ENCODE measurements around the gene TCEA2.
A peak's percentile ranks its signal among the peaks of the same experiment; 100 is the strongest.

DNA sequence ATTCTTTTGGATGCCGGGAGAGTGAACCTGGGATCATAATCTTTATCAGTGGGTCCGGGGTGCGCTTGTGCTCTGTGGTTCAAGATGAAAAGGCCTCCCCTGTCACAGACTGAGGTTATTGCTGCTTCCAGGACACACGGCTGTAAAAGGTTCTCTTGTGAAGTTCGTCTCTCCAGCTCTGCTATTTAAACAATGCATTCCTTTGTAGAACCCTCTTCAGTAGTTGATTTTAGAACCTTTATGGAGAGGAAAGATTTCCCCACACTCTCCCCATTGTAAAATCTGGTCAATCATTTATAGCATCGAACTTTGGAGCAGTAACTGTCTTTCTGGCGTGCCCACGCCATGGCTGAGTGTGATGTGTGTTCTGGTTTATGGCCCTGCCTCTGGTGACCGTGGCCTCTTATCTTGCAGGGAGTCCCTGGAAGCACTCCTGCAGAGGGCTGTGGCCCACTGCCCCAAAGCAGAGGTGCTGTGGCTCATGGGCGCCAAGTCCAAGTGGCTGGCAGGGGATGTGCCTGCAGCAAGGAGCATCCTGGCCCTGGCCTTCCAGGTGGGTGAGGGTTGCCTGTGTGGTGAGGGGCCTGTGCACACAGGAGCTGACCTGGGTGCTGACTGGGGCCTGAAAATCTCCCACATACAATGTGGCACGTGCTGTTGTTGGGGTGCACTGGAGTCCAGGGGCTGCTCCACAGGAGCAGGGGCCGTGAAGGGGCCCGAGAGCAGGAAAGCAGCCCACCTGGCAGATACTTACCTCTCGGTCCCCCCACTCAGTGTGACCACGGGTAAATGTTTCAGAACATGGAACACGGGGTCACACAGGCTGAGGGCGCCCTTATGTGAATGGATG lies 38.6 kb upstream of the TCEA2 start:
- no peak for TF ChIP-seq TAF1 (IDR thresholded peaks at IDR 0.05; ENCODE audit: low read depth)
- TF ChIP-seq EP300 (IDR thresholded peaks at IDR 0.05; ENCODE audit: borderline replicate concordance), result no peak
- no peak for TF ChIP-seq CREB1 (IDR thresholded peaks at IDR 0.05; ENCODE audit: low read depth)
- no peak for TF ChIP-seq USF1 (IDR thresholded peaks at IDR 0.05)
- TF ChIP-seq RAD21 (IDR thresholded peaks at IDR 0.05; ENCODE audit: low read depth), result no peak
- no peak for TF ChIP-seq NFIC (IDR thresholded peaks at IDR 0.05)
- no peak for TF ChIP-seq FOXM1 (IDR thresholded peaks at IDR 0.05; ENCODE audit: borderline replicate concordance, low read depth)
- peak; percentile 47; the same call in 1 of the 2 replicates for TF ChIP-seq REST (IDR thresholded peaks at IDR 0.05; ENCODE audit: low read depth)
- no peak for TF ChIP-seq MAX (IDR thresholded peaks at IDR 0.05)
- TF ChIP-seq YY1 (IDR thresholded peaks at IDR 0.05; ENCODE audit: low read depth), result no peak
- no peak for TF ChIP-seq TEAD4 (IDR thresholded peaks at IDR 0.05)
- TF ChIP-seq CEBPB (IDR thresholded peaks at IDR 0.05), result no peak
- TF ChIP-seq EGR1 (IDR thresholded peaks at IDR 0.05), result no peak

Measured in Ishikawa (cell line).